H9 (cell line): ENCODE measurements around the gene COL8A1. TPM values are rescaled to one million over a fixed set of nuclear protein-coding genes. Genes with fewer than 3 reads are reported as not detected.

Experiments
- DNase-seq: peaks from one replicate; pipeline ENCODE4 v3.0.0-alpha.2; 2017
- H2AFZ ChIP-seq: one replicate; pipeline ENCODE4 v1.6.1; 2013; ENCODE audit warnings: mild to moderate bottlenecking, low read length, control low read depth, moderate library complexity
- H2AK5ac ChIP-seq: 2 replicates; pipeline ENCODE4 v1.6.1; 2013; ENCODE audit warnings: low read length, control low read depth, mixed read lengths; ENCODE audit not compliant: insufficient read length
- H2BK120ac ChIP-seq: one replicate; pipeline ENCODE4 v1.6.1; 2013; ENCODE audit warnings: low read depth, mild to moderate bottlenecking, low read length, control low read depth, inconsistent platforms; ENCODE audit not compliant: poor library complexity, severe bottlenecking
- H2BK12ac ChIP-seq: 2 replicates; pipeline ENCODE4 v1.6.1; 2013; ENCODE audit warnings: low read length, control low read depth, mixed read lengths, low read depth; ENCODE audit not compliant: insufficient read length
- H2BK15ac ChIP-seq: 2 replicates; pipeline ENCODE4 v1.6.1; 2013; ENCODE audit warnings: low read depth, low read length, control low read depth
- H2BK20ac ChIP-seq: one replicate; pipeline ENCODE4 v1.6.1; 2013; ENCODE audit warnings: low read depth, mild to moderate bottlenecking, low read length, control low read depth, inconsistent platforms; ENCODE audit not compliant: poor library complexity, severe bottlenecking
- H2BK5ac ChIP-seq: 2 replicates; pipeline ENCODE4 v1.6.1; 2013; ENCODE audit warnings: low read length, control low read depth, mixed read lengths; ENCODE audit not compliant: insufficient read length
- H3K14ac ChIP-seq: 2 replicates; pipeline ENCODE4 v1.6.1; 2013; ENCODE audit warnings: low read length, control low read depth; ENCODE audit not compliant: insufficient read depth
- H3K18ac ChIP-seq: 2 replicates; pipeline ENCODE4 v1.6.1; 2013; ENCODE audit warnings: low read depth, mild to moderate bottlenecking, mixed read lengths, low read length, control low read depth; ENCODE audit not compliant: insufficient read length
- H3K23ac ChIP-seq: 2 replicates; pipeline ENCODE4 v1.6.1; 2013; ENCODE audit warnings: low read length, control low read depth, mixed read lengths, low read depth; ENCODE audit not compliant: insufficient read length
- H3K23me2 ChIP-seq: 2 replicates; pipeline ENCODE4 v1.6.1; 2013; ENCODE audit warnings: low read depth, mild to moderate bottlenecking, mixed read lengths, low read length, control low read depth; ENCODE audit not compliant: insufficient read length, poor library complexity, severe bottlenecking
- H3K27ac ChIP-seq: 2 replicates; pipeline ENCODE4 v1.5.1; 2013; ENCODE audit warnings: low read length, control low read depth, mixed read lengths, low read depth; ENCODE audit not compliant: insufficient read length
- H3K27me3 ChIP-seq: 2 replicates; pipeline ENCODE4 v1.6.1; 2013; ENCODE audit warnings: low read length, control low read depth, inconsistent platforms; ENCODE audit not compliant: insufficient read depth
- H3K4ac ChIP-seq: 2 replicates; pipeline ENCODE4 v1.6.1; 2013; ENCODE audit warnings: low read depth, mild to moderate bottlenecking, control low read depth, inconsistent platforms, low read length, moderate library complexity
- H3K4me1 ChIP-seq: 2 replicates; pipeline ENCODE4 v1.6.1; 2013; ENCODE audit warnings: low read length, control low read depth, inconsistent platforms; ENCODE audit not compliant: insufficient read depth
- H3K4me2 ChIP-seq: 2 replicates; pipeline ENCODE4 v1.6.1; 2013; ENCODE audit warnings: low read length, control low read depth, mixed read lengths; ENCODE audit not compliant: insufficient read length, insufficient read depth
- H3K56ac ChIP-seq: 2 replicates; pipeline ENCODE4 v1.6.1; 2013; ENCODE audit warnings: low read depth, mild to moderate bottlenecking, mixed read lengths, low read length, control low read depth; ENCODE audit not compliant: insufficient read length
- H3K79me1 ChIP-seq: 2 replicates; pipeline ENCODE4 v1.6.1; 2013; ENCODE audit warnings: low read depth, mild to moderate bottlenecking, moderate library complexity, low read length, control low read depth, inconsistent platforms; ENCODE audit not compliant: insufficient read depth, poor library complexity, severe bottlenecking
- H3K79me2 ChIP-seq: 2 replicates; pipeline ENCODE4 v1.6.1; 2013; ENCODE audit warnings: low read length, control low read depth, inconsistent platforms; ENCODE audit not compliant: insufficient read depth
- H3K9ac ChIP-seq: 2 replicates; pipeline ENCODE4 v1.6.1; 2013; ENCODE audit warnings: low read length, control low read depth, mixed read lengths; ENCODE audit not compliant: insufficient read length; ENCODE audit errors: extremely low read depth
- H3K9me3 ChIP-seq: one replicate; pipeline ENCODE4 v1.6.1; 2013; ENCODE audit warnings: low read depth, low read length, inconsistent platforms; ENCODE audit not compliant: control insufficient read depth
- H3T11ph ChIP-seq: one replicate; pipeline ENCODE4 v1.6.1; 2013; ENCODE audit warnings: mild to moderate bottlenecking, low read length, control low read depth, inconsistent platforms
- H4K20me1 ChIP-seq: one replicate; pipeline ENCODE4 v1.6.1; 2013; ENCODE audit not compliant: control insufficient read depth, insufficient read length, insufficient read depth
- H4K5ac ChIP-seq: 2 replicates; pipeline ENCODE4 v1.6.1; 2013; ENCODE audit warnings: low read depth, mild to moderate bottlenecking, mixed read lengths, low read length, control low read depth; ENCODE audit not compliant: insufficient read length
- H4K8ac ChIP-seq: replicated peaks from 2 replicates; pipeline ENCODE4 v1.6.1; 2013; ENCODE audit warnings: low read length, control low read depth, mixed read lengths, low read depth; ENCODE audit not compliant: insufficient read length
- H4K91ac ChIP-seq: 2 replicates; pipeline ENCODE4 v1.6.1; 2013; ENCODE audit warnings: low read depth, mild to moderate bottlenecking, moderate library complexity, mixed read lengths, low read length, control low read depth; ENCODE audit not compliant: insufficient read length
- H3K27ac Mint-ChIP-seq, 3 experiments: 2 replicates in 2 of 3; 3 replicates in 1 of 3; pipeline ENCODE4 v1.8.0; 2020 to 2021; ENCODE audit warnings: mixed read lengths in 3 of 3, mild to moderate bottlenecking in 1 of 3, moderate library complexity in 1 of 3
- H3K27me3 Mint-ChIP-seq: 2 replicates; pipeline ENCODE4 v1.8.0; 2021; ENCODE audit warnings: low read depth, mild to moderate bottlenecking, moderate library complexity, mixed read lengths
- H3K36me3 Mint-ChIP-seq, 3 experiments: 2 replicates in 2 of 3; 3 replicates in 1 of 3; pipeline ENCODE4 v1.8.0; 2020 to 2021; ENCODE audit warnings: low read depth in 3 of 3, mixed read lengths in 3 of 3; ENCODE audit not compliant: insufficient read depth in 1 of 3
- H3K4me1 Mint-ChIP-seq, 2 experiments: 2 replicates each; pipeline ENCODE4 v1.8.0; 2020; ENCODE audit warnings: mixed read lengths in 2 of 2
- H3K4me3 Mint-ChIP-seq, 2 experiments: 2 replicates in 1 of 2; 3 replicates in 1 of 2; pipeline ENCODE4 v1.8.0; 2020 to 2021; ENCODE audit warnings: mild to moderate bottlenecking in 2 of 2, mixed read lengths in 2 of 2, moderate library complexity in 1 of 2
- H3K9me3 Mint-ChIP-seq, 2 experiments: 2 replicates in 1 of 2; 3 replicates in 1 of 2; pipeline ENCODE4 v1.8.0; 2020; ENCODE audit warnings: mild to moderate bottlenecking in 2 of 2, mixed read lengths in 2 of 2, moderate library complexity in 1 of 2
- WGBS: extraction: QIAGEN DNeasy Blood & Tissue Kit; methylation state at CpG from one replicate; pipeline ENCODE4 v1.1.7; 2013; ENCODE audit warnings: missing lambda C conversion rate, low lambda C conversion rate, mixed read lengths; ENCODE audit not compliant: insufficient read length; ENCODE audit errors: extremely low coverage; 5-methylcytosine and 5-hydroxymethylcytosine counted together
- total RNA-seq: library from RNA; stranded (reverse); gene quantifications from 2 replicates; pipeline ENCODE4 v1.2.1, GENCODE V29; 2021
- TF ChIP-seq, protein P1 (sequence below): fragments of 200-600 bp; sonication (generic); conservative IDR thresholded peaks from 3 replicates; pipeline ENCODE4 v1.8.0; 2021; ENCODE audit warnings: antibody characterized with exemption, mild to moderate bottlenecking

The COL8A1 gene
- total RNA-seq, 1 experiment from 2014 or later: 0.17 TPM

DNA sequence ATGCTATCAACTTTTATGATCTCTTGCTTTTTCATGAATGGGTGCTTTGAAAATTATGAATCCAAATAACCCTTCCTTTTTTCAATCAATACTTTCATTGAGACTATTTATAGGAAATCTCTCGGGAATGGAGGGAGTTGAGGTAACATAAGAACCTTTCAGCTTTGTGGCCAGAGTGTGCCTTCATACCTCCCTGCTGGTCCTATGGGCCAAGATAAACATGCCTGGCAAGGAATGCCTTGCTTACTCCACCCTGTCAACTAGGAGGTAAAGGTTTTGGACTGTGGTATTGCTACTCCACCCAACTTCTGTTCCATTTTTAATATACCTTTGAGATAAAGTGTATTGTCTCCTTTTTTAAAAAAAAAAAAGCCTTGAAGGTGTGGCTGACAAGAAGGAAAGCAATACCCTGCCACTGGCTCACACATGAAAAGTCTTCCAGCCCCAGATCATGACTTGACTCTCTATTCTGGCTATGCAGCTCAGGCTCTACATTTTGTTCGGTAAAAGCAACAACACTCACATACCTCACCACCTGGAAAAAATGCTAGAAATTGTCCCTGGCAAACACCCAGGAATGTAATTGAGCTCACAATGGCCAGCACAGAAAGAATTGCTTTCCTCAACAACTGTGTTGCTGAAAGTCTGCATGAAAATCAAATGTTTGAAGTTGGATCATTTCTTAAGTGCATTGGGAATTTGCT lies 35.8 kb downstream of the COL8A1 start:
- no peak overlapping the region for H4K91ac ChIP-seq
- H3K23me2 ChIP-seq: no peaks in the 10 kb centered on the region
- H3K4me1 ChIP-seq: no peaks in the 10 kb centered on the region
- Mint-ChIP-seq H3K27ac (no peak overlapping the region; a peak in 1 of 7 replicates), H3K9me3 (no peaks in the 10 kb centered on the region), H3K36me3 (no peaks in the 10 kb centered on the region), H3K27me3 (no peaks in the 10 kb centered on the region), H3K4me1 (no peaks in the 10 kb centered on the region), H3K4me3 (no peak overlapping the region)
- H2BK15ac ChIP-seq: no peak overlapping the region
- H2BK20ac ChIP-seq: no peak overlapping the region
- no peaks in the 10 kb centered on the region for H3K79me2 ChIP-seq
- no CpG with 5 or more reads among the region's 2 CpGs for WGBS
- H3K56ac ChIP-seq: no peak overlapping the region
- H2AFZ ChIP-seq: no peak overlapping the region
- H3K9me3 ChIP-seq: no peaks in the 10 kb centered on the region
- H3K4me2 ChIP-seq: no peak overlapping the region
- no peak overlapping the region for H2AK5ac ChIP-seq
- H3K79me1 ChIP-seq: no peaks in the 10 kb centered on the region
- no peak overlapping the region for H3K27ac ChIP-seq
- H4K8ac ChIP-seq: no peak overlapping the region
- no peak overlapping the region for H2BK5ac ChIP-seq
- no peak overlapping the region for H3T11ph ChIP-seq
- H2BK120ac ChIP-seq: no peak overlapping the region
- no peak overlapping the region for H3K18ac ChIP-seq
- H3K23ac ChIP-seq: no peak overlapping the region
- no peaks in the 10 kb centered on the region for H3K27me3 ChIP-seq
- H3K14ac ChIP-seq: no peak overlapping the region
- no peak overlapping the region for H4K5ac ChIP-seq
- TF ChIP-seq, protein P1, sequence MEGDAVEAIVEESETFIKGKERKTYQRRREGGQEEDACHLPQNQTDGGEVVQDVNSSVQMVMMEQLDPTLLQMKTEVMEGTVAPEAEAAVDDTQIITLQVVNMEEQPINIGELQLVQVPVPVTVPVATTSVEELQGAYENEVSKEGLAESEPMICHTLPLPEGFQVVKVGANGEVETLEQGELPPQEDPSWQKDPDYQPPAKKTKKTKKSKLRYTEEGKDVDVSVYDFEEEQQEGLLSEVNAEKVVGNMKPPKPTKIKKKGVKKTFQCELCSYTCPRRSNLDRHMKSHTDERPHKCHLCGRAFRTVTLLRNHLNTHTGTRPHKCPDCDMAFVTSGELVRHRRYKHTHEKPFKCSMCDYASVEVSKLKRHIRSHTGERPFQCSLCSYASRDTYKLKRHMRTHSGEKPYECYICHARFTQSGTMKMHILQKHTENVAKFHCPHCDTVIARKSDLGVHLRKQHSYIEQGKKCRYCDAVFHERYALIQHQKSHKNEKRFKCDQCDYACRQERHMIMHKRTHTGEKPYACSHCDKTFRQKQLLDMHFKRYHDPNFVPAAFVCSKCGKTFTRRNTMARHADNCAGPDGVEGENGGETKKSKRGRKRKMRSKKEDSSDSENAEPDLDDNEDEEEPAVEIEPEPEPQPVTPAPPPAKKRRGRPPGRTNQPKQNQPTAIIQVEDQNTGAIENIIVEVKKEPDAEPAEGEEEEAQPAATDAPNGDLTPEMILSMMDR: no peak
- DNase-seq: no peak
- H2BK12ac ChIP-seq: no peak overlapping the region
- H4K20me1 ChIP-seq: no peaks in the 10 kb centered on the region
- no peak overlapping the region for H3K4ac ChIP-seq
- no peak overlapping the region for H3K9ac ChIP-seq
